NCI-H524 (cell line): ENCODE results near the gene TMEM176B.
"Not testable (repeated sequence)": the region's sequence is repeated elsewhere in the genome, so short reads cannot be mapped to it uniquely, and the experiment has no call there.

ENCODE experiments used
- DNase-seq, 2 experiments: peaks; one replicate each; lab custom pipeline; 2025; lab: John Stamatoyannopoulos, UW

The TMEM176B gene

GRCh38 chr7:150823043-150823442 lies 22.9 kb upstream of the TMEM176B start:
- DNase-seq: no peak

GRCh38 chr7:150820578-150821198 lies 20.5 kb upstream of the TMEM176B start:
- no peak for DNase-seq

- DNase-seq: no peak
Measured at GRCh38 chr7:150820148-150820547, 20.0 kb upstream of the TMEM176B start.

DNA sequence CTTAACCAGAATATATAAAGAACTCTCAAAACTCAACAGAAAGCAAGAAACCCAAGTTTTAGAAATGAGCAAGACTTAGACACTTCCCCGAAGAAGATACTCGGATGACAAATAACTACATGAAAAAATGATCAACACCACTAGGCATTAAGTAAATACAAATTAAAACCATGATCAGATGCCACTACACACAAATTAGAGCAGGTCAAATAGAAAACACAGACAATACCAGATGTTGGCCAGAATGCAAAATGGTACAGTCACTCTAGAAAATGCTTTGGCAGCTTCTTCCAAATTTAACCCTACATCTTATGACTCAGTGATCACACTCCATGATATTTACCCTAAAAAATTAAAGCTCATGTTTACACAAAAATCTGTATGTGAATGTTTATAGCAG lies 18.8 kb upstream of the TMEM176B start:
- DNase-seq: no peak

DNA sequence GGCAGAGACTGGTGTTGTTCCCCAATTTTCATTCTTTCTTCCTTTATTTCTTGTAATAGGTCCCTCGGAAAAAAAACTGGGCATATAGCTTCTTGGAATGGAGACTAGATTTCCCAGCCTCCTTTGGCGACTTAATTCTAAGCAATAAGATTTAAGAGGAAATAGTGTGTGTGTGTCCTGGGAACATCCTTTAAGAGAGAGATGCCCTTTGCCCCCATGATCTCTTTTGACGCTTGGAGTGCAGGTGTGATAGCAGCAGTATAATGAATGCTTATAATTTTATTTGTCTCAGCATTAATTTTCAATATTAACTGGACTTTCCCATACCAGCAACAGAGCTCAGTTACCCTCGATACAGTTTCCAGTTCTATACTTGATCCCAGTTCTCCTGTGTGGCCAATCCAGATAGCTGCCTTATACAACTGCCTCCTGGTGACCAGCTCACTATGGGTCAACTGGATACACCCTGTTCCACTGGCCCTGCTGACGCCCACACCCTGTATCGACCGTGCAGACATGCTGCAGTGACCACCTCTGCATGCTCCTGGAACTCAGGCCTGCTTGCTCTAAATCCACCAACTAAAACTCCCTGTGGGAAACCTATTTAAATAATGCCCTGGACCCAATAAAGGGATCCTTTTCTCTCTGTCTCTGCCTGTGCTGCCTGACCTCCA lies 14.3 kb upstream of the TMEM176B start:
- DNase-seq: no peak

DNA sequence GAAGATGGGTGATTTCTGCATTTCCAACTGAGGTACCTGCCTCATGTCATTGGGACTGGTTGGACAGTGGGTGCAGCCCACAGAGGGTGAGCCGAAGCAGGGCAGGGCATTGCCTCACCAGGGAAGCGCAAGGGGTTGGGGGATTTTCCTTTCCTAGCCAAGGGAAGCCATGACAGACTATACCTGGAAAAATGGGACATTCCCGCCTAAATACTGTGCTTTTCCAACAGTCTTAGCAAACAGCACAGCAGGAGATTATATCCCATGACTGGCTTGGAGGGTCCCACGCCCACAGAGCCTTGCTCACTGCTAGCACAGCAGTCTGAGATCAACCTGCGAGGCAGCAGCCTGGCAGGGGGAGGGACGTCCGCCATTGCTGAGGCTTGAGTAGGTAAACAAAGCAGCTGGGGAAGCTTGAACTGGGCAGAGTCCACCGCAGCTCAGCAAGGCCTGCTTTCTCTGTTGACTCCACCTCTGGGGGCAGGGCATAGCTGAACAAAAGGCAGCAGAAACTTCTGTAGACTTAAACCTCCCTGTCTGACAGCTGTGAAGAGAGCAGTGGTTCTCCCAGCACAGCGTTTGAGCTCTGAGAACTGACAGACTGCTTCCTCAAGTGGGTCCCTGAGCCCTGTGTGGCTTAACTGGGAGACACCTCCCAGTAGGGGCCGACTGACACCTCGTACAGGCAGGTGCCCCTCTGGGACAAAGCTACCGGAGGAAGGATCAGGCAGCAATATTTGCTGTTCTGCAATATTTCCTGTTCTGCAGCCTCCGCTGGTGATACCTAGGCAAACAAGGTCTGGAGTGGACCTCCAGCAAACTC lies 7.7 kb upstream of the TMEM176B start:
- DNase-seq: not testable (repeated sequence)

- DNase-seq: no peak
Measured at GRCh38 chr7:150806863-150807262, 6.7 kb upstream of the TMEM176B start.

GRCh38 chr7:150806454-150806853 lies 6.3 kb upstream of the TMEM176B start:
- no peak for DNase-seq

DNA sequence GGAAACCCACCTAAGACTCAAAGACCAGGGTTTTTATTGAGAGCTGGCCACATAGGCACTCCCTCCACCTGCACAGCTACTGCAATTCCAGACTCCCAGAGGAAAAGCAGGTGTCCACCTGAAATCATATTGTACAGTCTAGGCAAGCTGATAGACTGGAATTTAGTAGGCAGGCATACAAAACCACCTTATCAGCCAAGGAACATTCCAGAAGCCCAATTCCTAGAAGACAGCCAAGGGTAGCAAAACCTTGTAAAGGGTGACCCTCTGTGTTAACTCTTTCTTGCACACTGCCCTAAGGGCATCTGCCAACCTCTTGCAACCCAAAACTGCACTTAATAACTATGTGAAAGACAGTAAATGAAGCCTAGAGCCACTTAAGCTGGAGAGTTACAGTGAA lies 5.7 kb upstream of the TMEM176B start:
- no peak for DNase-seq

- no peak for DNase-seq
Measured at GRCh38 chr7:150804802-150805201, 4.6 kb upstream of the TMEM176B start.

DNA sequence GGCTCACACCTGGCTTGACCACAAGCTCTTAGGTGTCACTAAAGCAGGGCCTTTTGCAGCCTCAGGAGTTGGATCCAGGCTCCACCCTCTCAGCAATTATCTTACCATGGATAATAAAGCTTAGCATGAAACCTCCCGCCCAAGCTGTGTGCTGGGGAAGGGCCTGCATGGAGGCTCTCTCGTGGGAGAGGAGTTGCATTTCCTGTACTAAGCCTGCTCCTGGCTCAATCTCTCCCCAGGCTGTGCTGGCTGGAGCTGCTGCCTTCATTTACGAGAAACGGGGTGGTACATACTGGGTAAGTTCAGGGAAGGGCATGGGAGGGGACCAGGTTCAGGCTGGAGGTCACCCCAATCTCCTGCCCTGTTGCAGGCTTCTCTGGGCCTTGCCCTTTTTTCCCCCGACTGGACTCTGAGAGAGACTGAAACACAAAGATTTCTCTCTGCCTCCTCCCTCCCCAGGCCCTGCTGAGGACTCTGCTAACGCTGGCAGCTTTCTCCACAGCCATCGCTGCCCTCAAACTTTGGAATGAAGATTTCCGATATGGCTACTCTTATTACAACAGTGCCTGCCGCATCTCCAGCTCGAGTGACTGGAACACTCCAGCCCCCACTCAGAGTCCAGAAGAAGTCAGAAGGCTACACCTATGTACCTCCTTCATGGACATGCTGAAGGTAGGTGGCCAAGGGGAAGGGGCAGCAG lies 3.1 kb upstream of the TMEM176B start:
- DNase-seq: no peak

GRCh38 chr7:150801946-150802771 lies 2.0 kb upstream of the TMEM176B start:
- peak in 1 of 2 experiments; percentile 75 for DNase-seq

DNA sequence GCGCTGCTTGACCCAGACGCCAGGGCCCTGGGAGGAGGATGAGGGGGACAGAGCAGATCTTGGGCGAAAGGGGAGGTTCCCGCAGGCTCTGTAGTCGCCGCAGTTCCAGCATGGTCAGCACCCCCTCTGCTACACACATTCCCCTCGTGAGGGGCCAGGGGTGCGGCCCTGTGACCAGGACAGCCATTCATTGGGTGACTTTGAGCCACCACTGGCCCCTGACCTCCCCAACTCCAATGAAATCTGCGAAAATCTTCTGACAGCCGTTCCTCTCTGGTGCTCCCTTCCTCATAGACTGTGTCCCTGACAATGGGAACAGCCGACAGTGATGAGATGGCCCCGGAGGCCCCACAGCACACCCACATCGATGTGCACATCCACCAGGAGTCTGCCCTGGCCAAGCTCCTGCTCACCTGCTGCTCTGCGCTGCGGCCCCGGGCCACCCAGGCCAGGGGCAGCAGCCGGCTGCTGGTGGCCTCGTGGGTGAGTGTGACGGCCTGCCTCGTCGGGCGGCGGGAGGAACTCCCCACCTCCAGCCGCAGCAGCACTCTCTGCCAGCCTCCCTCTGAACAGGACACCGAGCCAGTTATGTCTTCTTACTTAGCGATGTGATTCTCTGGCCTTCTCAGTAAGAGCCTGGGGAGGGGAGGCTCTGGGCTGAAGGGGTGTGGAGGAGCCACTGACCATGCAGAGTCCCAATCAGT lies 1.2 kb upstream of the TMEM176B start:
- no peak for DNase-seq

- DNase-seq: no peak
Measured at GRCh38 chr7:150800581-150801241, 547 bp upstream of the TMEM176B start, which contains the start of gene TMEM176A. TSS of gene TMEM176A (plus strand) at chr7:150800769. CDS start at chr7:150801551, 782 bp downstream.

- no peak for DNase-seq
Measured at GRCh38 chr7:150799156-150799555, 1.0 kb downstream of the TMEM176B start.

GRCh38 chr7:150797661-150798060 lies 2.5 kb downstream of the TMEM176B start:
- DNase-seq: no peak

DNA sequence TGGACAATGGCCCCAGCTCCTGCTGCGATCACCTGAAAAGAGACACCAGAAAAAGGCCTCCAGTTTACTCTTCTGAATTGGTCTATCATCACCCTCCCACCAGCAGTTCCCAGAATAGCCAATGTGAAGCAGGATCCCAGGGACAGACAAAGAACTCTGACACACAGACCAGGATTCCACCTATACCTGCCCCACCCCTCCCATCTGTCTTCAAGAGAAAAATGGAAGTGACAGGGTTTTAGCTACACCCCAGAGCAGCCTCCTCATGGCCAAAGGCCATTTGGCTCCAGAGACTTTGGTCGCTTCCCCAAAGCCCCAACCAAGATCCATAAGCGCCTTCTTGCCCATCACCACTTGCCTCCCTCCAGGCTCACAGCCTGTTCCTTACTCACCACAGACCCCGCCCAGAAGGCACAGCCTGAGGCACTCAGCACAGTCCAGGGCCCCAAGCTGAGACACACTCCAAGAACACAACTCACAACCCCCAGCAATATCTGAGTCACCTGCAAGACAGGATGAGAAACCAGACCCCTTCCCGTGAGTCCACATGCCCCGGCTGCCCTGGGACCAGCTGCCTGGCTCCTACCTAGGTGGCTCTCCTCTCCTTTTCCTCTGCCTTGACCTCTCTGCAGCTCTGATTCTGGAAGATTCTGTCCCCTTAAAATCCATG lies 6.5 kb downstream of the TMEM176B start:
- DNase-seq: no peak

GRCh38 chr7:150791746-150792452 lies 8.3 kb downstream of the TMEM176B start:
- DNase-seq: no peak

GRCh38 chr7:150791304-150791703 lies 8.9 kb downstream of the TMEM176B start:
- no peak for DNase-seq
